ENCODE results near the gene MYT1.

GRCh38 chr20:64163776-64164122, 503 bp upstream of the MYT1 start:
- TF ChIP-seq CTCF (IDR thresholded peaks at IDR 0.05; ENCODE audit: poor library complexity) (no peak), EZH2 (IDR thresholded peaks at IDR 0.05; ENCODE audit: borderline replicate concordance) (no peak), EZH2phosphoT487 (IDR thresholded peaks at IDR 0.05; ENCODE audit: low read depth, severe bottlenecking, unreplicated experiment) (no peak)

Measured in hepatocyte (in vitro differentiated cells).